SK-N-SH treated with all-trans-retinoic acid at 6 μM for 48 hours (cell line): ENCODE results near the gene A2M.

Experiments
- ATAC-seq: fragments of 200-7000 bp; cut with Tn5 transposase; 3 replicates; pipeline ENCODE4 v1.9.1; 2020; ENCODE audit warnings: mild to moderate bottlenecking, moderate library complexity
- ARNTL ChIP-seq: fragments of 450-650 bp; formaldehyde crosslinking; IDR thresholded peaks from 2 replicates; pipeline ENCODE4 v1.5.0; 2020; ENCODE audit warnings: low read depth, mild to moderate bottlenecking, moderate library complexity, borderline replicate concordance
- BACH2 ChIP-seq: fragments of 250-450 bp; sonication (Bioruptor Pico); IDR thresholded peaks from 2 replicates; pipeline ENCODE4 v1.9.0; 2021; ENCODE audit warnings: mild to moderate bottlenecking, borderline replicate concordance
- CREB5 ChIP-seq: fragments of 250-450 bp; sonication (Bioruptor Pico); IDR thresholded peaks from 2 replicates; pipeline ENCODE4 v1.5.1; 2020; ENCODE audit warnings: low read depth, mild to moderate bottlenecking, moderate library complexity
- CSDC2 ChIP-seq: fragments of 250-450 bp; sonication (Bioruptor Pico); IDR thresholded peaks from 2 replicates; pipeline ENCODE4 v1.5.0; 2020; ENCODE audit warnings: mild to moderate bottlenecking, moderate library complexity
- GLIS3 ChIP-seq: fragments of 250-450 bp; sonication (Bioruptor Pico); IDR thresholded peaks from 2 replicates; pipeline ENCODE4 v1.5.0; 2020; ENCODE audit warnings: mild to moderate bottlenecking, moderate library complexity
- ISL1 ChIP-seq: fragments of 250-450 bp; sonication (Bioruptor Pico); IDR thresholded peaks from 2 replicates; pipeline ENCODE4 v2.1.2; 2022; ENCODE audit warnings: mild to moderate bottlenecking, moderate library complexity
- PATZ1 ChIP-seq: fragments of 250-450 bp; sonication (Bioruptor Pico); IDR thresholded peaks from 2 replicates; pipeline ENCODE4 v1.8.0; 2020; ENCODE audit warnings: mild to moderate bottlenecking, moderate library complexity, borderline replicate concordance
- POU6F1 ChIP-seq: fragments of 250-450 bp; sonication (Bioruptor Pico); IDR thresholded peaks from 2 replicates; pipeline ENCODE4 v1.8.0; 2021; ENCODE audit warnings: low read depth, mild to moderate bottlenecking, moderate library complexity, borderline replicate concordance
- PPARA ChIP-seq: fragments of 250-450 bp; sonication (Bioruptor Pico); IDR thresholded peaks from 2 replicates; pipeline ENCODE4 v1.5.0; 2020; ENCODE audit warnings: mild to moderate bottlenecking, borderline replicate concordance
- RARB ChIP-seq: fragments of 250-450 bp; sonication (Bioruptor Pico); IDR thresholded peaks from 2 replicates; pipeline ENCODE4 v1.8.0; 2021; ENCODE audit warnings: mild to moderate bottlenecking, moderate library complexity
- SNAI2 ChIP-seq: fragments of 250-450 bp; sonication (Bioruptor Pico); IDR thresholded peaks from 2 replicates; pipeline ENCODE4 v1.5.0; 2020; ENCODE audit warnings: mild to moderate bottlenecking, moderate library complexity
- TOX ChIP-seq: fragments of 250-450 bp; sonication (Bioruptor Pico); IDR thresholded peaks from 2 replicates; pipeline ENCODE4 v1.8.0; 2021; ENCODE audit warnings: mild to moderate bottlenecking, moderate library complexity, borderline replicate concordance
- ZC3H10 ChIP-seq: fragments of 250-450 bp; sonication (Bioruptor Pico); IDR thresholded peaks from 2 replicates; pipeline ENCODE4 v1.5.1; 2021; ENCODE audit warnings: mild to moderate bottlenecking, moderate library complexity
- ZFP3 ChIP-seq: fragments of 250-450 bp; sonication (Bioruptor Pico); IDR thresholded peaks from 2 replicates; pipeline ENCODE4 v1.5.0; 2020; ENCODE audit warnings: mild to moderate bottlenecking, moderate library complexity
- ZFP30 ChIP-seq: fragments of 450-650 bp; formaldehyde crosslinking; IDR thresholded peaks from 2 replicates; pipeline ENCODE4 v1.5.0; 2022; ENCODE audit warnings: mild to moderate bottlenecking, moderate library complexity
- ZNF565 ChIP-seq: fragments of 450-650 bp; formaldehyde crosslinking; conservative IDR thresholded peaks from 2 replicates; pipeline ENCODE4 v1.5.0; 2020; ENCODE audit warnings: low read depth, mild to moderate bottlenecking, moderate library complexity
- ZNF8 ChIP-seq: fragments of 450-650 bp; formaldehyde crosslinking; IDR thresholded peaks from 2 replicates; pipeline ENCODE4 v1.5.0; 2020; ENCODE audit warnings: mild to moderate bottlenecking, moderate library complexity
- TF ChIP-seq, protein P1 (sequence below): fragments of 250-450 bp; sonication (Bioruptor Pico); IDR thresholded peaks from 2 replicates; pipeline ENCODE4 v1.5.0; 2020; ENCODE audit warnings: mild to moderate bottlenecking, moderate library complexity

A2M gene

DNA sequence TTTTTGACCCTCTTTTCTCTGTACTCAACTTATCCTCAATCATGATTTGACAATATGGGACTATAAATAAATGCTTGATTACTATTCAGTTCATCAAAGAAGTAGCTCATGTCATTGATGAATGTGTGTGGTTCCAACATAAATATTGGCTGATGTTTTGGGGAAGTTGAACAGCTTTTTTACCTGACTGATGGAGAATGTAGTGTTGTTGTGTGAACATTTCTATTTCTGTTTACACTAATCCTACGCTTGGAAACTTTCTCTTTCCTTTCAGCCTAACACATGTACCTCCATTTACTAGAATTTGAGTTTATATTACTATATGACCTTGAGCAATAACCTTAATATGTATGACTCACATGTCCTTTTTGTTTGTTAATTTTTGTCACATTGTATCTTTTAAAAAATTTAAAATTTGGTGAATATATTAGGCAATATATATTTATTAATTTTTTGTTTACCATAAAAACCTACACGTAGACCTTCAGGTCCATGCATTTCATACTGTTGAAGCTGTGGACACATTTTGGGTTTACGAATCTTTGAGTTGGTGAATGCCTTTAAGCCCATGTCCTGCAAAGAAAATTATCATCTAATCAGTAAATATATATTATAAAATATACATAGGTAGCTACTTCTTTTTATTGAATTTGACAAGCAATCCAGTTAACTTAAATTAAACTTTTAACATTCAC is 21.1 kb downstream of the A2M start:
- TF ChIP-seq BACH2 (no peak), ZNF8 (CRISPR knock-in tag) (no peak), RARB (CRISPR knock-in tag) (no peak), TOX (CRISPR knock-in tag) (no peak), ARNTL (CRISPR knock-in tag) (no peak), SNAI2 (no peak), ZFP3 (CRISPR knock-in tag) (no peak), PPARA (CRISPR knock-in tag) (no peak)
- TF ChIP-seq, protein P1, sequence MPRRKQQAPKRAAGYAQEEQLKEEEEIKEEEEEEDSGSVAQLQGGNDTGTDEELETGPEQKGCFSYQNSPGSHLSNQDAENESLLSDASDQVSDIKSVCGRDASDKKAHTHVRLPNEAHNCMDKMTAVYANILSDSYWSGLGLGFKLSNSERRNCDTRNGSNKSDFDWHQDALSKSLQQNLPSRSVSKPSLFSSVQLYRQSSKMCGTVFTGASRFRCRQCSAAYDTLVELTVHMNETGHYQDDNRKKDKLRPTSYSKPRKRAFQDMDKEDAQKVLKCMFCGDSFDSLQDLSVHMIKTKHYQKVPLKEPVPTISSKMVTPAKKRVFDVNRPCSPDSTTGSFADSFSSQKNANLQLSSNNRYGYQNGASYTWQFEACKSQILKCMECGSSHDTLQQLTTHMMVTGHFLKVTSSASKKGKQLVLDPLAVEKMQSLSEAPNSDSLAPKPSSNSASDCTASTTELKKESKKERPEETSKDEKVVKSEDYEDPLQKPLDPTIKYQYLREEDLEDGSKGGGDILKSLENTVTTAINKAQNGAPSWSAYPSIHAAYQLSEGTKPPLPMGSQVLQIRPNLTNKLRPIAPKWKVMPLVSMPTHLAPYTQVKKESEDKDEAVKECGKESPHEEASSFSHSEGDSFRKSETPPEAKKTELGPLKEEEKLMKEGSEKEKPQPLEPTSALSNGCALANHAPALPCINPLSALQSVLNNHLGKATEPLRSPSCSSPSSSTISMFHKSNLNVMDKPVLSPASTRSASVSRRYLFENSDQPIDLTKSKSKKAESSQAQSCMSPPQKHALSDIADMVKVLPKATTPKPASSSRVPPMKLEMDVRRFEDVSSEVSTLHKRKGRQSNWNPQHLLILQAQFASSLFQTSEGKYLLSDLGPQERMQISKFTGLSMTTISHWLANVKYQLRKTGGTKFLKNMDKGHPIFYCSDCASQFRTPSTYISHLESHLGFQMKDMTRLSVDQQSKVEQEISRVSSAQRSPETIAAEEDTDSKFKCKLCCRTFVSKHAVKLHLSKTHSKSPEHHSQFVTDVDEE (CRISPR knock-in tag), result no peak
- no peak for ATAC-seq

DNA sequence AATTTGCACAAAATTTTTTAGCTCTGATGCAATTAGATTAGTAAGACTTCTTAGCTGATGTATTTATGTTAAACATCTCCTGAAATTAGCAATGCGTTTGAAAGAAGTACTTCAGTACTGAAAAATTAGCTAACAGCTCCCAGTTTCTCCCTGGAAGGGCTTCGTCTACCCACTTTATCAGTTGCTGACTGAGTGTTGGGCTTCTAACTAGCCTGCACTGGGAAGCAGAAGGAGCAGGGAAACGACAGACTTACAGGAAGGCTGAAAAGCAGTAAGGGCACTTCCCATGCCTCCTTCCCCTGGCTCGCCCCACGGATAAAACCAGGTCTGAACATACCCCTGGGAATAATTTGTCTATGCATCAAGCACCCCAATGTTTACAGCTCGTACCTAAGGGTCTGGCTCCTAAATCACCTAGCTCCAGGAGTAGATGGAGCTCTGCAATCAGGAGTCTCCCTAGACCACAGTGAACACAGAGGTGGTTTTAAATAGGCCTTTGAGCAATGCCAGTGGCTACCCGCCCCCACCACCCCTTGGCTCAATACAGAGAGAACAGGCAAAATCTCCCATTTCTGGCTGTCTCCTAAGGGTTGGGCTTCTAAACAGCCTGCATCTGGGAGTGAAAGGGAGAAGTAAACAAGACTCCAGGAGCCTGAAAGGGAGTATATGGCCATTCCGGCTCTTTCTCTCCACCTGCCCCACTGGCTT is 23.7 kb downstream of the A2M start:
- TF ChIP-seq PATZ1 (CRISPR knock-in tag) (no peak), ARNTL (CRISPR knock-in tag) (no peak), ZFP30 (CRISPR knock-in tag) (no peak), RARB (CRISPR knock-in tag) (no peak), ISL1 (no peak), PPARA (CRISPR knock-in tag) (no peak), CREB5 (no peak), TOX (CRISPR knock-in tag) (no peak), ZNF565 (CRISPR knock-in tag) (no peak), GLIS3 (no peak), ZC3H10 (CRISPR knock-in tag) (no peak), CSDC2 (CRISPR knock-in tag) (no peak), POU6F1 (CRISPR knock-in tag) (no peak), SNAI2 (no peak)
- TF ChIP-seq, protein P1 (CRISPR knock-in tag), result no peak
- TF ChIP-seq, all 23 proteins: peak for 0

More for the DNA sequence above, 23.7 kb downstream of the A2M start:
- ATAC-seq, result no peak
